Astrocyte (in vitro differentiated cells and primary cell): ENCODE data around the gene MBOAT2.

Experiments used
- CTCF ChIP-seq: IDR thresholded peaks from 2 replicates; pipeline ENCODE4 v1.5.1; 2011; ENCODE audit warnings: low read depth, mild to moderate bottlenecking, inconsistent platforms, low read length, moderate library complexity; ENCODE audit not compliant: insufficient read depth
- EZH2 ChIP-seq: IDR thresholded peaks from 2 replicates; pipeline ENCODE4 v1.6.1; 2012; ENCODE audit warnings: mild to moderate bottlenecking, low read length, inconsistent platforms; ENCODE audit not compliant: insufficient read depth

GRCh38 chr2:8893474-8893873 lies 110.0 kb downstream of the MBOAT2 start:
- TF ChIP-seq CTCF = no peak
- no peak for TF ChIP-seq EZH2
